Measurements from ENCODE around the gene EIF2S2. TPM values are rescaled to one million over a fixed set of nuclear protein-coding genes. Genes with fewer than 3 reads are reported as not detected.

The EIF2S2 gene
- total and polyA plus RNA-seq, 2 experiments from 2014 or later = 124 to 194 TPM

- TF ChIP-seq CTCF (conservative IDR thresholded peaks at IDR 0.05; ENCODE audit: low read depth in 2 of 2) = peak; percentile 84 to 95
- no peak for TF ChIP-seq EZH2 (IDR thresholded peaks at IDR 0.05; ENCODE audit: low read depth, unreplicated experiment)
- TF ChIP-seq STAT1 (IDR thresholded peaks at IDR 0.05; ENCODE audit: unreplicated experiment) = no peak
- TF ChIP-seq ZNF114 (CRISPR knock-in tag; IDR thresholded peaks at IDR 0.05) = no peak
- TF ChIP-seq NANOG (IDR thresholded peaks at IDR 0.05; ENCODE audit: borderline replicate concordance) = 0 out of 2 replicates have a peak, but pooled peaks have one; percentile 9
- TF ChIP-seq EZH2phosphoT487 (IDR thresholded peaks at IDR 0.05; ENCODE audit: unreplicated experiment) = no peak
Measured at GRCh38 chr20:34129518-34130162, 17.6 kb upstream of the EIF2S2 start (continued).

GRCh38 chr20:34127792-34128191, 15.7 kb upstream of the EIF2S2 start:
- H3K4me1 ChIP-seq (ENCODE audit: insufficient read depth) = no peaks in the 10 kb centered on the region
- Mint-ChIP-seq H3K27ac (no peak overlapping the region), H3K4me3 (no peak overlapping the region), H3K36me3 (ENCODE audit: low read depth) (peaks cover 8% of the 10 kb centered on the region; the same call in 2 of the 3 replicates), H3K9me3 (peaks cover 10% of the 10 kb centered on the region), H3K4me1 (0 out of 3 replicates have a peak, but pooled peaks cover 2% of the 10 kb centered on the region), H3K27me3 (ENCODE audit: insufficient read depth, low read depth, poor library complexity) (peaks cover 2% of the 10 kb centered on the region)
- no peak for DNase-seq (ENCODE audit: low spot score)
- no peak for TF ChIP-seq ZNF462 (CRISPR knock-in tag; IDR thresholded peaks at IDR 0.05)
- no peak for TF ChIP-seq ZNF114 (CRISPR knock-in tag; IDR thresholded peaks at IDR 0.05)
- TF ChIP-seq JUNB (IDR thresholded peaks at IDR 0.05; ENCODE audit: unreplicated experiment) = no peak
- TF ChIP-seq POLR2AphosphoS5 (IDR thresholded peaks at IDR 0.05; ENCODE audit: low read depth) = no peak
- no peak for TF ChIP-seq NANOG (IDR thresholded peaks at IDR 0.05; ENCODE audit: borderline replicate concordance)
- TF ChIP-seq STAT1 (IDR thresholded peaks at IDR 0.05; ENCODE audit: unreplicated experiment) = no peak
- no peak for TF ChIP-seq CTCF (conservative IDR thresholded peaks at IDR 0.05; ENCODE audit: low read depth in 2 of 2)
- TF ChIP-seq CREB1 (CRISPR knock-in tag; IDR thresholded peaks at IDR 0.05; ENCODE audit: low read depth) = no peak
- no peak for TF ChIP-seq EZH2 (IDR thresholded peaks at IDR 0.05; ENCODE audit: low read depth, unreplicated experiment)
- TF ChIP-seq EZH2phosphoT487 (IDR thresholded peaks at IDR 0.05; ENCODE audit: unreplicated experiment) = no peak
- no peak for TF ChIP-seq ZNF331 (CRISPR knock-in tag; IDR thresholded peaks at IDR 0.05; ENCODE audit: low read depth)
- H3K4me2 ChIP-seq = no peak overlapping the region
- no peaks in the 10 kb centered on the region for H3K36me3 ChIP-seq (ENCODE audit: insufficient read depth)
- ATAC-seq = no peak
- H3K27ac ChIP-seq (ENCODE audit: low read depth) = no peak overlapping the region
- no peaks in the 10 kb centered on the region for H4K20me1 ChIP-seq (replicated peaks; ENCODE audit: insufficient read depth)
- no peak overlapping the region for H3K4me3 ChIP-seq
- H3F3A ChIP-seq (replicated peaks; ENCODE audit: low read depth) = no peaks in the 10 kb centered on the region
- no peak overlapping the region for H2AFZ ChIP-seq
- H3K9me2 ChIP-seq (ENCODE audit: insufficient read depth) = no peaks in the 10 kb centered on the region
- no peaks in the 10 kb centered on the region for H3K79me2 ChIP-seq (replicated peaks; ENCODE audit: insufficient read depth)
- no peaks in the 10 kb centered on the region for H3K27me3 ChIP-seq (ENCODE audit: insufficient read depth)
